HAP-1 (cell line): ENCODE measurements around the gene HTRA3.

Experiments
- DNase-seq, 2 experiments: peaks; one replicate each; pipeline ENCODE4 v3.0.0-alpha.2; 2016 to 2020; ENCODE audit warnings: low spot score in 2 of 2
- H3K27me3 ChIP-seq: fragments of 250-450 bp; sonication (Bioruptor Pico); 2 replicates; pipeline ENCODE4 v1.5.1; 2020; ENCODE audit warnings: low read depth, mild to moderate bottlenecking, moderate library complexity
- H3K36me3 ChIP-seq: fragments of 250-450 bp; sonication (Bioruptor Pico); replicated peaks from 2 replicates; pipeline ENCODE4 v1.5.1; 2020; ENCODE audit warnings: mild to moderate bottlenecking
- H3K4me1 ChIP-seq: fragments of 250-450 bp; sonication (Bioruptor Pico); 2 replicates; pipeline ENCODE4 v1.5.1; 2020; ENCODE audit warnings: mild to moderate bottlenecking
- H3K4me3 ChIP-seq: fragments of 250-450 bp; sonication (Bioruptor Pico); 2 replicates; pipeline ENCODE4 v1.5.1; 2020; ENCODE audit warnings: mild to moderate bottlenecking, moderate library complexity
- H3K9me3 ChIP-seq: fragments of 250-450 bp; sonication (Bioruptor Pico); 2 replicates; pipeline ENCODE4 v1.5.1; 2020; ENCODE audit warnings: mild to moderate bottlenecking, moderate library complexity
- in situ Hi-C: fragments of 300-500 bp; cut with MboI; formaldehyde crosslinking; loops from 3 replicates; pipeline ENCODE4 v1.14.3; 2020; ENCODE audit warnings: low sequenced_read_pairs, inconsistent platforms, mixed read lengths

Gene HTRA3

GRCh38 chr4:8308856-8309771 lies 39.6 kb downstream of the HTRA3 start:
- H3K9me3 ChIP-seq, result no peaks in the 10 kb centered on the region
- in situ Hi-C loops, result no loop called here
- DNase-seq, result no peak
- no peaks in the 10 kb centered on the region for H3K27me3 ChIP-seq
- H3K4me3 ChIP-seq, result no peak overlapping the region
- no peaks in the 10 kb centered on the region for H3K36me3 ChIP-seq
- H3K4me1 ChIP-seq, result no peaks in the 10 kb centered on the region

GRCh38 chr4:8310306-8310705 lies 40.8 kb downstream of the HTRA3 start:
- H3K9me3 ChIP-seq, result no peaks in the 10 kb centered on the region
- no peaks in the 10 kb centered on the region for H3K27me3 ChIP-seq
- DNase-seq, result no peak
- H3K4me1 ChIP-seq, result no peaks in the 10 kb centered on the region
- no peak overlapping the region for H3K4me3 ChIP-seq
- no peaks in the 10 kb centered on the region for H3K36me3 ChIP-seq
- in situ Hi-C loops, result no loop called here

GRCh38 chr4:8311101-8312068 lies 41.8 kb downstream of the HTRA3 start:
- Histone ChIP-seq H3K9me3 (no peaks in the 10 kb centered on the region), H3K27me3 (no peaks in the 10 kb centered on the region), H3K36me3 (no peaks in the 10 kb centered on the region), H3K4me3 (no peak overlapping the region), H3K4me1 (no peaks in the 10 kb centered on the region)
- in situ Hi-C loops, result no loop called here
- DNase-seq, result peak in 1 of 2 experiments; percentile 1

GRCh38 chr4:8312069-8312445 lies 42.5 kb downstream of the HTRA3 start:
- Histone ChIP-seq H3K9me3 (no peaks in the 10 kb centered on the region), H3K36me3 (no peaks in the 10 kb centered on the region), H3K27me3 (no peaks in the 10 kb centered on the region), H3K4me3 (no peak overlapping the region), H3K4me1 (no peaks in the 10 kb centered on the region)
- in situ Hi-C loops, result no loop called here
- DNase-seq, result no peak

- Histone ChIP-seq H3K9me3 (no peaks in the 10 kb centered on the region), H3K4me1 (no peaks in the 10 kb centered on the region), H3K27me3 (no peaks in the 10 kb centered on the region), H3K36me3 (no peaks in the 10 kb centered on the region), H3K4me3 (no peak overlapping the region)
- in situ Hi-C loops, result no loop called here
- no peak for DNase-seq
These were observed 43.4 kb downstream of the HTRA3 start for GRCh38 chr4:8312976-8313375.

- H3K4me1 ChIP-seq, result no peaks in the 10 kb centered on the region
- DNase-seq, result no peak
- no peaks in the 10 kb centered on the region for H3K9me3 ChIP-seq
- no peaks in the 10 kb centered on the region for H3K27me3 ChIP-seq
- no peak overlapping the region for H3K4me3 ChIP-seq
- H3K36me3 ChIP-seq, result no peaks in the 10 kb centered on the region
- in situ Hi-C loops, result no loop called here
These were observed 45.2 kb downstream of the HTRA3 start for GRCh38 chr4:8314691-8315255.

GRCh38 chr4:8315435-8316250 lies 46.1 kb downstream of the HTRA3 start:
- Histone ChIP-seq H3K9me3 (no peaks in the 10 kb centered on the region), H3K4me3 (no peak overlapping the region), H3K27me3 (no peaks in the 10 kb centered on the region), H3K4me1 (no peaks in the 10 kb centered on the region), H3K36me3 (no peaks in the 10 kb centered on the region)
- in situ Hi-C loops, result no loop called here
- no peak for DNase-seq

- in situ Hi-C loops, result no loop called here
- no peak for DNase-seq
- H3K4me3 ChIP-seq, result no peak overlapping the region
- H3K9me3 ChIP-seq, result no peaks in the 10 kb centered on the region
- H3K27me3 ChIP-seq, result no peaks in the 10 kb centered on the region
- H3K36me3 ChIP-seq, result no peaks in the 10 kb centered on the region
- no peaks in the 10 kb centered on the region for H3K4me1 ChIP-seq
These were observed 46.8 kb downstream of the HTRA3 start for GRCh38 chr4:8316251-8316771.

GRCh38 chr4:8316911-8317351 lies 47.4 kb downstream of the HTRA3 start:
- Histone ChIP-seq H3K4me3 (no peak overlapping the region), H3K27me3 (no peaks in the 10 kb centered on the region), H3K9me3 (no peaks in the 10 kb centered on the region), H3K36me3 (no peaks in the 10 kb centered on the region), H3K4me1 (no peaks in the 10 kb centered on the region)
- in situ Hi-C loops, result no loop called here
- no peak for DNase-seq

GRCh38 chr4:8317474-8317873 lies 47.9 kb downstream of the HTRA3 start:
- Histone ChIP-seq H3K27me3 (no peaks in the 10 kb centered on the region), H3K4me3 (no peak overlapping the region), H3K9me3 (no peaks in the 10 kb centered on the region), H3K4me1 (no peaks in the 10 kb centered on the region), H3K36me3 (no peaks in the 10 kb centered on the region)
- no peak for DNase-seq
- in situ Hi-C loops, result no loop called here

GRCh38 chr4:8318509-8318908 lies 49.0 kb downstream of the HTRA3 start:
- Histone ChIP-seq H3K27me3 (no peaks in the 10 kb centered on the region), H3K36me3 (no peaks in the 10 kb centered on the region), H3K4me3 (no peak overlapping the region), H3K4me1 (no peaks in the 10 kb centered on the region), H3K9me3 (no peaks in the 10 kb centered on the region)
- no peak for DNase-seq
- in situ Hi-C loops, result no loop called here

GRCh38 chr4:8319061-8319460 lies 49.5 kb downstream of the HTRA3 start:
- H3K4me3 ChIP-seq, result no peak overlapping the region
- no peaks in the 10 kb centered on the region for H3K9me3 ChIP-seq
- H3K36me3 ChIP-seq, result no peaks in the 10 kb centered on the region

More at GRCh38 chr4:8319061-8319460, 49.5 kb downstream of the HTRA3 start:
- Histone ChIP-seq H3K27me3 (no peaks in the 10 kb centered on the region), H3K4me1 (no peaks in the 10 kb centered on the region)
- DNase-seq, result no peak
- in situ Hi-C loops, result no loop called here
